ENCODE results near the gene GPR61. TPM values are rescaled to one million over a fixed set of nuclear protein-coding genes. Genes with fewer than 3 reads are reported as not detected.

GPR61 gene
- total RNA-seq, 1 donor from 2014 or later = not detected

GRCh38 chr1:109531826-109532364 lies 7.8 kb upstream of the GPR61 start:
- ATAC-seq (no peak), DNase-seq (ENCODE audit: low spot score) (no peak)
- intact Hi-C loops (cut with DNase I) = loop anchor here (2.0 kb wide), 1 partner anchor 39 kb away; no protein-coding TSS in a partner anchor

- peak; percentile 88 for ATAC-seq
- intact Hi-C loops (cut with DNase I) = loop anchor here (2.0 kb wide), 1 partner anchor 40 kb away; no protein-coding TSS in a partner anchor
- DNase-seq (ENCODE audit: low spot score) = peak; percentile 92
Observed at GRCh38 chr1:109532365-109533136, 7.1 kb upstream of the GPR61 start.

GRCh38 chr1:109534307-109534858 lies 5.3 kb upstream of the GPR61 start:
- DNase-seq (ENCODE audit: low spot score) (no peak), ATAC-seq (no peak)
- intact Hi-C loops (cut with DNase I) = no loop called here

- no peak for ATAC-seq
- intact Hi-C loops (cut with DNase I) = no loop called here
- DNase-seq (ENCODE audit: low spot score) = peak; percentile 32
Observed at GRCh38 chr1:109535481-109535880, 4.2 kb upstream of the GPR61 start.

GRCh38 chr1:109535971-109536491 lies 3.6 kb upstream of the GPR61 start:
- intact Hi-C loops (cut with DNase I) = no loop called here
- DNase-seq (ENCODE audit: low spot score) (peak; percentile 47), ATAC-seq (no peak)

- intact Hi-C loops (cut with DNase I) = no loop called here
- ATAC-seq (no peak), DNase-seq (ENCODE audit: low spot score) (peak; percentile 33)
Observed at GRCh38 chr1:109537450-109538178, 2.1 kb upstream of the GPR61 start.

GRCh38 chr1:109538827-109539555 lies 681 bp upstream of the GPR61 start:
- DNase-seq (ENCODE audit: low spot score) (peak; percentile 47), ATAC-seq (no peak)
- intact Hi-C loops (cut with DNase I) = no loop called here

GRCh38 chr1:109541102-109541501 lies 1.4 kb downstream of the GPR61 start:
- intact Hi-C loops (cut with DNase I) = loop anchor here (5.0 kb wide), 1 partner anchor 231 kb away; no protein-coding TSS in a partner anchor
- DNase-seq (ENCODE audit: low spot score) = no peak
- ATAC-seq = no peak

GRCh38 chr1:109542657-109543056 lies 3.0 kb downstream of the GPR61 start:
- intact Hi-C loops (cut with DNase I) = loop anchor here (5.0 kb wide), 1 partner anchor 230 kb away; no protein-coding TSS in a partner anchor
- ATAC-seq (no peak), DNase-seq (ENCODE audit: low spot score) (peak; percentile 53)

GRCh38 chr1:109543283-109543987 lies 3.8 kb downstream of the GPR61 start:
- ATAC-seq (no peak), DNase-seq (ENCODE audit: low spot score) (no peak)
- intact Hi-C loops (cut with DNase I) = loop anchor here (5.0 kb wide), 1 partner anchor 229 kb away; no protein-coding TSS in a partner anchor

GRCh38 chr1:109543988-109544735 lies 4.5 kb downstream of the GPR61 start:
- DNase-seq (ENCODE audit: low spot score) (no peak), ATAC-seq (no peak)
- intact Hi-C loops (cut with DNase I) = loop anchor here (5.0 kb wide), 1 partner anchor 228 kb away; no protein-coding TSS in a partner anchor

GRCh38 chr1:109546311-109547109 lies 6.8 kb downstream of the GPR61 start:
- DNase-seq (ENCODE audit: low spot score) = peak; percentile 96
- intact Hi-C loops (cut with DNase I) = loop anchor here (5.0 kb wide), 1 partner anchor 86 kb away; no protein-coding TSS in a partner anchor
- ATAC-seq = peak; percentile 69

- DNase-seq (ENCODE audit: low spot score) (no peak), ATAC-seq (peak; percentile 41)
- intact Hi-C loops (cut with DNase I) = loop anchor here (5.0 kb wide), 1 partner anchor 85 kb away; no protein-coding TSS in a partner anchor
Observed at GRCh38 chr1:109547463-109548320, 8.0 kb downstream of the GPR61 start.

GRCh38 chr1:109548321-109549267 lies 8.9 kb downstream of the GPR61 start, which contains the start of gene GNAI3:
Gene GNAI3, plus strand, starts transcription at chr1:109548615. Its CDS starts 106 bp downstream, at chr1:109548721.
- intact Hi-C loops (cut with DNase I) = loop anchor here (5.0 kb wide), 1 partner anchor 84 kb away; no protein-coding TSS in a partner anchor
- ATAC-seq (peak; percentile 98), DNase-seq (ENCODE audit: low spot score) (peak; percentile 97)

Measured in sciatic nerve (tissue), 2 donors.